NT2/D1 (cell line): ENCODE measurements around the gene BCL3.

ENCODE experiments used
- YY1 ChIP-seq: IDR thresholded peaks from 2 replicates; pipeline ENCODE4 v1.6.1; 2011; ENCODE audit not compliant: insufficient read length, insufficient read depth
- ZNF274 ChIP-seq: IDR thresholded peaks from 2 replicates; pipeline ENCODE4 v1.6.1; 2011; ENCODE audit warnings: mild to moderate bottlenecking, low read depth, low read length

DNA sequence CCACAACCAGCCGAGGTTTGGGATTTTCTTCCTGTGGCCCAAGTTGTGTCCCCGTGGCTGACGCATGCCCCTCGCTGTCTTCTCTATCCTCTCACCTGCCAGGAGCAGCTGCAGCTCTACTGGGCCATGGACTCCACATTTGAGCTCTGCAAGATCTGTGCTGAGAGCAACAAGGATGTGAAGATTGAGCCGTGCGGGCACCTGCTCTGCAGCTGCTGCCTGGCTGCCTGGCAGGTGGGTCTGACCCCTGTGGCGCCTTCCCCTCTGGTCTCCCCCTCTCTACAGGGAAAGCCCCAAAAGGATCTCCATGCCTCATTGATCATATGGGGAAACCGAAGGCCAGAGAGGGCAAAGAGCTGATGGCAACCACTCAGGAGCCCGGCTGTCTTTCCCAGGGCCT lies 43.8 kb downstream of the BCL3 start:
- TF ChIP-seq YY1 (no peak), ZNF274 (no peak)
